ENCODE measurements around the gene CFAP126.

CFAP126 gene

DNA sequence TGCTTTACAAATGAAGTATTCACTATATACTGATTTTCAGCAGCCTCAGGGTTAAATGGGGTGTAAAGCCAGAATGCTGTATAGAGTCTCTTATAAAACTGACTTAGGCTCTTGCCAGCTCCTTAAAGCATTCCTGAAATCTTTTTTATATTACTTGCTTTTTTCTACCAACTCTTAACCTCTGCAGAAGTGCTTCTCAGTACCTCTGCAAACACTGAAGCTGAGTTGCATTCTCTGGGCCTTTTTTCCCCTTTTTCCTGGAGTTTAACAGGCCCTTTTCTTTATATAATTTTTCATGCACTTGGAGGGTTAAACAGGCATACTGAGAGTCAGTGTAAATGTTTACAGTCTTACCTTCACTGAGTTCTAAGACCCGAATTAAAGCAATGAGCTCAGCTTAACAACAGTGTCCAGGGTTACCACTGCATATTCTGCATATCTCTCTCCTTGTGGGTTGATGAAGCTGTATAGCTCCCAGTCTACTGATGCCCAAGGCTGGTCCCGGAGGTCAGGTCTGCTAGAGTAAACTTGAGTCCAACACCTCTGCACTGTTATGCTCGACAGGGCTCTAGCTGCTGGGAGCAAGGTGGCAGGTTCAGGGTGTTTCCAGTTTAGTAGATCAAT, 40.9 kb upstream of the CFAP126 start (continued):
- TF ChIP-seq ZNF404 (tag by site-specific recombination; IDR thresholded peaks at IDR 0.05) (no peak), ZNF214 (tag by site-specific recombination; IDR thresholded peaks at IDR 0.05; ENCODE audit: borderline replicate concordance) (no peak), PRDM2 (tag by site-specific recombination; IDR thresholded peaks at IDR 0.05; ENCODE audit: borderline replicate concordance) (no peak), ZNF37A (tag by site-specific recombination; IDR thresholded peaks at IDR 0.05) (no peak), SP3 (tag by site-specific recombination; IDR thresholded peaks at IDR 0.05) (no peak), ZNF302 (tag by site-specific recombination; IDR thresholded peaks at IDR 0.05; ENCODE audit: low read depth) (no peak), ZNF174 (tag by site-specific recombination; IDR thresholded peaks at IDR 0.05) (no peak), ZNF112 (tag by site-specific recombination; IDR thresholded peaks at IDR 0.05) (no peak), GFI1B (tag by site-specific recombination; IDR thresholded peaks at IDR 0.05) (no peak)

GRCh38 chr1:161407451-161407985, 39.8 kb upstream of the CFAP126 start:
- CTCF ChIA-PET: no interaction called here
- POLR2A ChIA-PET: no interaction called here
- no peak for TF ChIP-seq ZNF660 (tag by site-specific recombination; IDR thresholded peaks at IDR 0.05)
- TF ChIP-seq ZNF623 (tag by site-specific recombination; IDR thresholded peaks at IDR 0.05): no peak
- TF ChIP-seq, protein P1, sequence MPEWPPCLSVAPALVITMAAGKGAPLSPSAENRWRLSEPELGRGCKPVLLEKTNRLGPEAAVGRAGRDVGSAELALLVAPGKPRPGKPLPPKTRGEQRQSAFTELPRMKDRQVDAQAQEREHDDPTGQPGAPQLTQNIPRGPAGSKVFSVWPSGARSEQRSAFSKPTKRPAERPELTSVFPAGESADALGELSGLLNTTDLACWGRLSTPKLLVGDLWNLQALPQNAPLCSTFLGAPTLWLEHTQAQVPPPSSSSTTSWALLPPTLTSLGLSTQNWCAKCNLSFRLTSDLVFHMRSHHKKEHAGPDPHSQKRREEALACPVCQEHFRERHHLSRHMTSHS (tag by site-specific recombination; IDR thresholded peaks at IDR 0.05): no peak
- no peak for TF ChIP-seq ZNF624 (tag by site-specific recombination; IDR thresholded peaks at IDR 0.05)
- no peak for TF ChIP-seq ELK4 (IDR thresholded peaks at IDR 0.05; ENCODE audit: borderline replicate concordance, low read depth, low read length)
- no peak for TF ChIP-seq ZNF121 (tag by site-specific recombination; IDR thresholded peaks at IDR 0.05)
- no peak for TF ChIP-seq MEIS1 (CRISPR knock-in tag; IDR thresholded peaks at IDR 0.05; ENCODE audit: borderline replicate concordance)
- TF ChIP-seq, protein P2, sequence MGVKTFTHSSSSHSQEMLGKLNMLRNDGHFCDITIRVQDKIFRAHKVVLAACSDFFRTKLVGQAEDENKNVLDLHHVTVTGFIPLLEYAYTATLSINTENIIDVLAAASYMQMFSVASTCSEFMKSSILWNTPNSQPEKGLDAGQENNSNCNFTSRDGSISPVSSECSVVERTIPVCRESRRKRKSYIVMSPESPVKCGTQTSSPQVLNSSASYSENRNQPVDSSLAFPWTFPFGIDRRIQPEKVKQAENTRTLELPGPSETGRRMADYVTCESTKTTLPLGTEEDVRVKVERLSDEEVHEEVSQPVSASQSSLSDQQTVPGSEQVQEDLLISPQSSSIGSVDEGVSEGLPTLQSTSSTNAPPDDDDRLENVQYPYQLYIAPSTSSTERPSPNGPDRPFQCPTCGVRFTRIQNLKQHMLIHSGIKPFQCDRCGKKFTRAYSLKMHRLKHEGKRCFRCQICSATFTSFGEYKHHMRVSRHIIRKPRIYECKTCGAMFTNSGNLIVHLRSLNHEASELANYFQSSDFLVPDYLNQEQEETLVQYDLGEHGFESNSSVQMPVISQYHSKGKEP (tag by site-specific recombination; IDR thresholded peaks at IDR 0.05): no peak
- TF ChIP-seq MZF1 (tag by site-specific recombination; IDR thresholded peaks at IDR 0.05; ENCODE audit: borderline replicate concordance): no peak
- no peak for TF ChIP-seq KLF1 (tag by site-specific recombination; IDR thresholded peaks at IDR 0.05)
- no peak for TF ChIP-seq SCRT1 (tag by site-specific recombination; IDR thresholded peaks at IDR 0.05; ENCODE audit: borderline replicate concordance)
- no peak for TF ChIP-seq SP3 (tag by site-specific recombination; IDR thresholded peaks at IDR 0.05)
- no peak for TF ChIP-seq ZSCAN5A (tag by site-specific recombination; IDR thresholded peaks at IDR 0.05)
- TF ChIP-seq ZNF514 (tag by site-specific recombination; IDR thresholded peaks at IDR 0.05): no peak
- TF ChIP-seq MYNN (tag by site-specific recombination; IDR thresholded peaks at IDR 0.05; ENCODE audit: borderline replicate concordance): no peak
- TF ChIP-seq ZNF19 (tag by site-specific recombination; IDR thresholded peaks at IDR 0.05; ENCODE audit: low read depth): no peak
- no peak for TF ChIP-seq ZNF362 (tag by site-specific recombination; IDR thresholded peaks at IDR 0.05)

More at GRCh38 chr1:161407451-161407985, 39.8 kb upstream of the CFAP126 start:
- Histone ChIP-seq H3K36me3 (ENCODE audit: control insufficient read depth in 2 of 2, insufficient read depth in 1 of 2, low read length in 2 of 2) (no peaks in the 10 kb centered on the region), H3K27ac (ENCODE audit: extremely low read depth, low read depth, low read length) (no peak overlapping the region), H3K4me1 (ENCODE audit: control insufficient read depth, insufficient read depth, low read length) (no peaks in the 10 kb centered on the region), H3K9me3 (ENCODE audit: control insufficient read depth, insufficient read depth, low read depth, low read length) (no peaks in the 10 kb centered on the region), H3K4me3 (ENCODE audit: low read depth, low read length) (no peak overlapping the region)
